Bone marrow (tissue), 2 donors: ENCODE data around the gene MDFI.

ENCODE experiments used
- DNase-seq, 2 donors: peaks; one replicate each; lab custom pipeline; 2025; lab: John Stamatoyannopoulos, UW

Gene MDFI

GRCh38 chr6:41688256-41688965 is 50.1 kb downstream of the MDFI start:
- DNase-seq: no peak

DNA sequence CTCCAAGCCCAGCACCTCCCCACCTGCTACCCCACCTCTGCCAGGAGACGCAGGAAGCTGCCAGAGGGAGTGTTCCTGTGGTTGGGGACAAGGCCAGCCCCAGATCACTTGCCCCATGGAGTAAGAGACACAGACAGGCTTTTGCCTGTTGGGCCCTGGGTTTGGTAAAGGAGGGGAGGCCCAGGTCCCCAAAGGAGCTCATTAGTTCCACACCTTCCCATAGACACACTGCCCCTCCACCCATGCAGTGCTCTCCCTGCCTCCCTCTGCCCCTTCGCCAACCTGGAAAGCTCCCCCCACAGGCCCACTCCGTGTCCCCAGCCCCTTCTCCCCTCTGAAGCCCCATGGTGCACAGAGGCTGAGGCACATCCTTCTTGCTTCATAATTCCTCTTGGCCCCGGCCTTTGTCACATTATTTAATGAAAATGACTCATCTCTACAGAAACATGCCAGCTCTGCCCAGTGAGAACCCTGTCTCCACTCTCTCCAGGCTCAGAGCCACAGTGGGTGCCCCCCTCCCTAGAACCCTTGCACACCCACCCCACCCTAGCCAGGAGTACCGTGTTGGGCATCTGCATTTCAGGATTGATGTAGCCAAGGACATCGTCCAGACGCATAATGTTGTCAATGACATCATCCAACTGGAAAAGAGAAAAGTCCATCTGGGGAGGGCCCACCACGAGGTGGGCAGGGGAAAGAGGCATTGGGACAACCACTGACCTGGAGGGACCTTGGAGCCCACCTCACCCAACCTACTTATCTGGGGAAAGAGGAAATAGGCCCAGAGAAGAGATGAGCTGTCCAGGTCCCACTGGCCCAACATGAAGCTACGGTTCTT is 51.1 kb downstream of the MDFI start:
- no peak for DNase-seq

DNA sequence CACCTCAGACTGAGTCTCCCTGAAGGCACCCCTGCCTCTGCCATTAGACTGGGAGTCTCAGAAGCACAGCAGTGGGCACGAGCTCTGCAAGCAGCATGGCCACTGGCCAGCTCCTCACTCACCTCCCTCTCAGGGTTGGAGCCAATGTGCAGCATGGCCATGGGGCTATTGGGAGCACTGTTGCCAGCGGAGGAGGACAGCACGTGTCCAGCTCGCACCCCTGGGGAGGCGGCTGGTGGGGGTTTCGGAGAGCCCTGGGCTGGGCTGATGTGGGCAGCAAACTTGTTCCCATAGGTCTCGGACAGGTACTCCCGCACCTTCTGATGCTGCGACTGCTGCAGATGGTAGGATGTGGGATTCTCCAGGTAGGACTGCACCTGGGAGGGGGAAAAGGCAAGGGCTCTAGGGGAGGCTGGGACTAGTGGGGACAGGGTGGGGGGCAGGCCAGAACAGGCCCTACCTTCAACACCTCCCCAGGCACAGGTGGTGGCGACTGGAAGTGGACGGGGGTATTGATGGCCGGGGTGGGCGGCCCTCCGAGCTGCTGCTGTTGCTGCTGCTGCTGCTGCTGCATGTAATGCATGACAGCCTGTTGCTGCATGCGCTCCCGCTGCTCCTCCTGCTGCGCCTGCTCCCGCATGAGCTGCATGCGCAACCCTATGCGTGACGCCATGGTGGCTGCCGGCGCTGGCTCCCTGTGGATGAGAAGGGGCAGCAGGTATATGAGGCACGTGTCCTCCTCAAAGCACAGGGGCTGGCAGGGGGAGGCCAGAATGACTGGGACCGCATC is 52.5 kb downstream of the MDFI start:
- DNase-seq: no peak

DNA sequence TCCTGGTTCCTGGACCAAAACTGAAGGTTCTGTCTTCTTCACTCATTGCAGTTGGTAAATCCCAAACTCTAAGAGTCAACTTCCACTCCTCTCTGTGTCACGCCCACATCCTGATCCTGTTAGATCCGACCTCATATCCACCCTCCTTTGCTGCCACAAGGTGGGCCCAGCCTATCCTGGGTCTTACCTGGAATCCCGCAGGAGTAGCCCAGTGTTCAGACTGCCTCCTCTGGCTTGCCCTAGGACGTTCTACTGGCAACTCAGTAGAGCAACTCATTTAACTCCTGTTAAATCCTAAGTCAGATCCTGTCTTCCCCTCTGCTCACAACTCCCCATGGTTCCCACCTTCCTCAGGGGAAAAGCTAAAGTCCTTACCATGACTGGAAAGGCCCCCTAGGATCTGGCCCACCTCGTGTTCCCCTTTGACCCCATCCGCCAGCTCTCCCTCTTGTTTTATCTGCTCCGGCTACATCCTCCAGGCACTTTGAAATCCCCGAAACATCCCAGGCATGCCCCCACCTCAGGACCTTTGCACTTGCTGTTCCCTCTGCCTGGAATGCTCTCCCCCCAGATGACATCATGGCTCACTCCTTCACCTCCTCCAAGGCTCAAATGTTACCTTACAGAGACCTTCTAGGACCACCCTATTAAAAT is 53.3 kb downstream of the MDFI start:
- no peak for DNase-seq

DNA sequence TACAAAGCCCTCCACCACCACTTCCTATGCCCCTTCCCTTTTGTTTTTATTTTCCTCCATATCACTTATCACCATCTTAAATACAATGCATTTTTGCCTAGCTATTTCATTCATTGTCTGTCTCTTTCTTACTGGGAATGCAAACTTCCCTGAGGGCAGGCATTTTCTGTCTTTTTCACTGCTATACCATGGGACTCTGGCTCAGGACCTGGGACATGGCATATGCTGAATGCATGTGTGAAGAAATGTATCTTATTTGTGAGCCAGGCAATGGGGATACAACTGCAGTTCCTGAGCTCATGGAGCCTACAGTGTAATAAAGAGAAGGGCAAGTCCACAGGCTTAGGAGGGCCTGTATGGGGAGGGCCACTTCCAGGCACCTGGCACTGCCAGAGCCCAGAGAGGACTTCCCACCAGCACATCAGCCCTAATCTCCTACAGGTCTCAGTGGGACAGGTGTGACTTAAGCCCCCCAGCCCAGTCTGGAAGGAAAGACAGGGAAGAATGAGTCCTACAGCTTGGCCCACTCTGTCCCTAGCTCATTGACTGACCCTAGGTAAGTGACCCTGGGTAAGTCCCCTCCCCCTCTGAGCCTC is 53.9 kb downstream of the MDFI start:
- DNase-seq: no peak

DNA sequence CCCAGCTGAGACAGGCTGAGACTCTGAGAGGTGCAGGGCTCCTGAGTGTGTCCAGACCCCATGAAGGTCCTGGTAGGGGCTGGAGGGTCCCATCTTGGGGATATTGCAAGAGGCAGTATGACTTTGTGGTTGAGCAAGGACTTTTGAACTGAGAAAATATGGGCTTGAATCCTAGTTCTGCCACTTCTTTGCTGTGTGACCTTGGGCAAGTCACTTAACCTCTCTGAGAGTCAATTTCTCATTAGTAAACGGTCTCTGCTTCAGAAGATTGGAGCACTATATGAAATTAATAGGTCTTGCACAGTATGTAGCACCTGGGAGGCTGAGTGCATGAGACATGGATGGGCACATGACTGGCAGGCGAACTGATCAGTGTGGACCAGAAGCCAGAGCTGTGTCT is 54.5 kb downstream of the MDFI start:
- no peak for DNase-seq

- DNase-seq: no peak
Observed at GRCh38 chr6:41693281-41694240, 55.3 kb downstream of the MDFI start.

- DNase-seq: no peak
Observed at GRCh38 chr6:41694815-41695526, 56.7 kb downstream of the MDFI start.

GRCh38 chr6:41695825-41696224 is 57.6 kb downstream of the MDFI start:
- DNase-seq: no peak

DNA sequence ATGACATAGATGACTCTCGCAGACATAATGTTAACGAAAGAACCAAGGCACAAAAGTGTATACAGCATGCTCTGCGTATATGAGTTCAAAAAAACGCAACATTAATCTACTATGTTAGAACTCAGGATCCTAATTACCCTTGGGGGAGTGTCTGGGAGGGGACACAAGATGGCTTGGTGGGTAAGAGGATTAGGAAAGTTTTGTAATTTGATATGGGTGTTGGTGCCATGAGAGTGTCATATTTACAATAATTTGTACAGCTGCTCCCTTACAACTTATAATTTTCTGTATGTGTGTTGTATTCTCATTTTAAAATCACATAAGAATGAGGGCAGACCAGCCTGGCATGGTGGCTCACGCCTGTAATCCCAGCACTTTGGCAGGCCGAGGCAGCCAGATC is 58.5 kb downstream of the MDFI start:
- DNase-seq: no peak

DNA sequence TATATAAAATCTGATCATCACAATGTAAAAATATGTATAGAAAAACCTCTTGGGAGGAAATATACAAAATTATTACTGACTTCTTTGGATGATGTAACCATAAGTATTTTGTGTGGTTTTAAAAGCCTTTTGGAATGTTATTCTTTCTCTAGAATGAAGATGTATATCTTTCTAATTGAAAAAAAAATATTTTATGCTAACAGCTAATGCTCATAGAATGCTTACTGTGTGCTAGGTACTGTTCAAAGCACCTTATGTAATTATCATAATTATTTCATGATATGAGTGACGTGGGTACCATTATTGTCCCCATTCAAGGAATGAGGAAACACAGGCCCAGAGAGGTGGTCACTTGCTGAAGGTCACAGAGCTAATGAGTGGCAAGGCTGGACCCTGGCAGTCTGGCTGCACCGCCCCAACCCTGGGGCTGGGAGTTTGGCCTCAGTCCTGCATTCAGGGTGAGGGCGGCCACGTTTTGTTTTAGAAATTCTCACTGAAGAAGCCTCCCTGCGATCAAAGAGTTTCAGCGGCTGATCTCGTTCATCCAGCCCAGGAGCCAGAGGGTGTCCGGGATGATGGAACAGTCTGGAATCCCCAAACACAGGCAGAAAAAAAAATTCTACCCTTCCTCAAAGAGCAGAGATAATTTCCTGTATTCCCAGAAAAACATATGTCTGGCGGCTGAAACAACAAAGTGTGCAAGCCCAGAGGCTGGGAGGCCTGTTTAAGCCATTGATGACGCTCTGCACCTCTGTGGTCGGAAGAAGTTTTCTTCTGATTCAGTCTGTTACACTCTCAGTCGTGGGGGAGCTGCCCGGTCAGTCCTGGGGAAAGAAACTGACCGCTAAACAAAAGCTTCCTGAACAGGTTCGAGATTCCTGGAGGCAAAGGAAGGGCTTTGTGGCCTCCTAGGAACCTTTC is 59.9 kb downstream of the MDFI start:
- DNase-seq: no peak

GRCh38 chr6:41699063-41699462 is 60.8 kb downstream of the MDFI start:
- no peak for DNase-seq

DNA sequence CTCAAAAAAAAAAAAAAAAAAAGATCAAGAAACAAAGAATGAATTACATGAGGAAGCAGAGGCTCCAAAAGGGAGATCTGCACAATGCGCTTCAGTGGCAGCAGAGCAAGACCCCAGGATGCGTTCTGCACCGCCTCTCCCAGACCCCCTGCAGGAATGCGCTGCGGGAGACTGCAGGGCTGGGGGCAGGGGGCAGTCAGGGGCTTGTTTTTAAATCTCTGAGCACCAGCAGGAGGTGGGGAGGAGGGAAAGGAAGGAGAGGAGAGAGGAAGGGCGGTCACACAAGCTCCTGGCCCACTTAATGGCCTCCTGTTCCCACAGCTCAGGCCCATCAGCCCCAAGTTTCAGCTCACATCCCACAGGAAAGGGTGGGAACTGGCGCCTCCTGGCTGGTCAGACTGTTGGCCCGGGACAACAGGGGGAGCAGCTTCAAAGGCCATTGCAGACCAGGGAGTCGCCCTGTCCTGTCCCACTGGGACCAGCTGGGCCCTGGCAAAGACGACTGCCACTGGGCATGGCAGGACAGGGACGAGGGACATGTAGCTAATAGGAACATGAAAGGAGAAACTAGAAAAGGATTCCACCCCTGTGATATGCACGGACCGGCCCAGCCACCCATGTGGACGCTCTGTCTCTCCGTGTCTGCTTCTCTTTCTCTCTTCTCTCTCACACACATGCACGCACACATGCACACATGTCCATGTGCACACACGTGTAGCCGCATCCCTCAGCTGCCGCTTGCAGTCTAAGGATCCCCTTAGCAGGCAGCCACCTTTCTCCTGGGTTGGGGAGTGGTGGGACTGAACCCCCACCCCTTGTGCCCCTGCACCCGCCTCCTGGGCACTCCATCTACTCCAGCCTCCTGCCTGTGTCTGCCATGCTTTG is 62.4 kb downstream of the MDFI start:
- DNase-seq: no peak

DNA sequence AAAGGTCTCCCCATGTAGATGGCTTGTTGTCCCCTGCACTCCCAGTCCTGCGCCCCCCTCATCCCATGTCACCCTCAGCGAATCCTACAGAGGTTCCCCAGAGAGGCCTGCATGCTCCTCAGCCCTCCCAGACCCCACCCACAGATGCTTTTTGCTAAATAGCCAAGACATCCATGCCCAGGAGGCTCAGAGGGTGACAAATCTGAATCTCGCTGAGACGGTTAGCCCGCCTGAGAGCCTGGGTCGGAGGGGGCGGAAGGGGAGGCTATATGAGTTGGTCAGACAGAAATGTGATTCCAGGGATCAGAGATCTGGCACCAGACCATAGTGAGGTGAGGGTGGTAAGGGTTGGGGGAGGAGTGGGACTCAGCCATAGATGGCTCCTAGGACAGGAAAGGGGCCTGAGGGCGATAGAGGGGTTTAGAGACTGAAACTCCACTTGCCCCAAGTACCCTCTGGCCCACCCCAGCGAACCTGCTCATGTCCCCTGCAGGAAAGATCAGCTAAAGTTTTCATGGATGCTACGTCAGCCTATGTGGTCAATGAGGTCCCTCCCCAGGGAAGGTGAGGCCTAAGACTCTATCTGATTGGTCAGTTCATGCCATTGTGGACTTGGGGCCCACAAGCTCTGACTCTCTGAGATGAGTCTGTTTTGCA is 63.9 kb downstream of the MDFI start:
- DNase-seq: no peak

DNA sequence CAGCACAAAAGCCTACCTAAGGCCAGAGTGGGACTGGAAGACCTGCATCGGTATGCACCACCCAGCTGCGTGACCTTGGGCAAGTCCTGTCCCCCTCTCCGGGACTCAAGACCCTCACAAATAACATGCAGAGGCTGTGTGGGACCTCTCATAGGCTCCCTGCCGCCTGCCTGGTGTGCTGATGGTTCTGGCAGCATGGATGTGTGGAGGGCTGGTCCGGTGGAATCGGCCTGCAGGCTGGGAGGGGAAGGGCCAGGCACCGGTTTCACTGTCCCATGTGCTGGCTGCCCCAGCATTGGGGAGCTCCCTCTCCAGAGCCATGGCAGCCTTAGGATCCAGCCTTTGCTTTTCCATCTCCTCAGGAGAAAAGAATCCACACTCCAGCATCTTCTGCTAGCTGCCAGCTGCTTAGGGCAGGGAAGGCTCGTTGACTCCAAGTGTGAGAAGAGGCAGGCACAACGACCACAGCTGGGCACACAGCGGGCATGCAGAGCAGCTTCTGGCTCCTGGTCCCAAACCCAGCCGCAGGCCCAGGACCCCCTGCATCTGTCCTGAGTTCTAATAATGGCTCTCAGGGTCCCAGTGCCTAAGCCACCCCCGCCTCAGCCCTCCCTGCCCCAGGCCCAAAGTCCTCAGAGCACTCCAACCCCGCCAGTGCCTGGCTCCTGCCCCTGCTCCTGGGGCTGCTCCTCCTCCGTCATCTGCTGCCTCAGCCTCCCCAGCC is 64.7 kb downstream of the MDFI start:
- DNase-seq: no peak
